Parathyroid adenoma (tissue), 2 donors: ENCODE measurements around the gene MTCH1.
"Not testable (repeated sequence)": the region's sequence is repeated elsewhere in the genome, so short reads cannot be mapped to it uniquely, and the experiment has no call there.

Experiments
- H2AFZ ChIP-seq: fragments of 300-600 bp; sonication (generic); one replicate; pipeline ENCODE4 v1.7.0; 2017; ENCODE audit warnings: antibody characterized with exemption, mild to moderate bottlenecking
- H3K27ac ChIP-seq: fragments of 300-600 bp; sonication (generic); one replicate; pipeline ENCODE4 v1.7.0; 2017
- H3K27me3 ChIP-seq: fragments of 300-600 bp; sonication (generic); one replicate; pipeline ENCODE4 v1.7.0; 2017; ENCODE audit warnings: low read length; ENCODE audit not compliant: control insufficient read depth, insufficient read depth
- H3K36me3 ChIP-seq: fragments of 300-600 bp; sonication (generic); one replicate; pipeline ENCODE4 v1.7.0; 2017; ENCODE audit warnings: low read length; ENCODE audit not compliant: control insufficient read depth, insufficient read depth
- H3K4me1 ChIP-seq: fragments of 300-600 bp; sonication (generic); one replicate; pipeline ENCODE4 v1.7.0; 2017; ENCODE audit warnings: control low read depth
- H3K4me2 ChIP-seq: fragments of 300-600 bp; sonication (generic); one replicate; pipeline ENCODE4 v1.7.0; 2017; ENCODE audit warnings: low read length
- H3K4me3 ChIP-seq: fragments of 300-600 bp; sonication (generic); one replicate; pipeline ENCODE4 v1.7.0; 2017; ENCODE audit warnings: low read depth, low read length
- H3K79me2 ChIP-seq: fragments of 300-600 bp; sonication (generic); one replicate; pipeline ENCODE4 v1.7.0; 2017; ENCODE audit warnings: control low read depth
- H3K9ac ChIP-seq: fragments of 300-600 bp; sonication (generic); one replicate; pipeline ENCODE4 v1.7.0; 2017; ENCODE audit warnings: mild to moderate bottlenecking
- H3K9me3 ChIP-seq: fragments of 300-600 bp; sonication (generic); one replicate; pipeline ENCODE4 v1.7.0; 2017; ENCODE audit warnings: low read length; ENCODE audit not compliant: control insufficient read depth
- CTCF ChIP-seq: fragments of 300-600 bp; sonication (generic); IDR thresholded peaks from one replicate; pipeline ENCODE4 v1.7.0; 2017; ENCODE audit warnings: antibody characterized with exemption, mild to moderate bottlenecking
- donor health status: primary hyperparathyroidism.

MTCH1 gene

GRCh38 chr6:36944650-36945049 lies 41.3 kb downstream of the MTCH1 start:
- Histone ChIP-seq H3K36me3 (no peaks in the 10 kb centered on the region), H3K79me2 (no peaks in the 10 kb centered on the region), H3K4me1 (no peaks in the 10 kb centered on the region), H3K4me2 (no peak overlapping the region), H3K27me3 (no peaks in the 10 kb centered on the region), H3K27ac (no peak overlapping the region), H2AFZ (peak overlapping the region; percentile 38), H3K9ac (no peak overlapping the region), H3K9me3 (no peaks in the 10 kb centered on the region), H3K4me3 (no peak overlapping the region)
- no peak for TF ChIP-seq CTCF

- not testable (repeated sequence) for H3K4me1 ChIP-seq, H3K27me3 ChIP-seq, H2AFZ ChIP-seq, H3K4me2 ChIP-seq, H3K9ac ChIP-seq, H3K36me3 ChIP-seq, H3K79me2 ChIP-seq, H3K4me3 ChIP-seq, H3K9me3 ChIP-seq, H3K27ac ChIP-seq
Observed at GRCh38 chr6:36942329-36942728, 43.7 kb downstream of the MTCH1 start.

- H3K27me3 ChIP-seq, H3K36me3 ChIP-seq, H3K4me3 ChIP-seq, H3K4me2 ChIP-seq, H3K9me3 ChIP-seq, H3K27ac ChIP-seq, H3K4me1 ChIP-seq, H3K79me2 ChIP-seq, H2AFZ ChIP-seq, H3K9ac ChIP-seq: not testable (repeated sequence)
Observed at GRCh38 chr6:36941561-36941960, 44.4 kb downstream of the MTCH1 start.

GRCh38 chr6:36940027-36940426 lies 46.0 kb downstream of the MTCH1 start:
- H3K36me3 ChIP-seq = no peaks in the 10 kb centered on the region
- no peak overlapping the region for H3K4me3 ChIP-seq
- no peaks in the 10 kb centered on the region for H3K27me3 ChIP-seq
- no peak overlapping the region for H2AFZ ChIP-seq
- no peak overlapping the region for H3K4me2 ChIP-seq
- no peaks in the 10 kb centered on the region for H3K4me1 ChIP-seq
- no peak overlapping the region for H3K27ac ChIP-seq
- no peak overlapping the region for H3K9ac ChIP-seq
- no peaks in the 10 kb centered on the region for H3K79me2 ChIP-seq
- TF ChIP-seq CTCF = no peak
- H3K9me3 ChIP-seq = no peaks in the 10 kb centered on the region

- H3K9me3 ChIP-seq, H2AFZ ChIP-seq, H3K4me3 ChIP-seq, H3K4me1 ChIP-seq, H3K27me3 ChIP-seq, H3K79me2 ChIP-seq, H3K4me2 ChIP-seq, H3K36me3 ChIP-seq, H3K27ac ChIP-seq, H3K9ac ChIP-seq: not testable (repeated sequence)
Observed at GRCh38 chr6:36939005-36939404, 47.0 kb downstream of the MTCH1 start.

- Histone ChIP-seq H3K4me1 (no peaks in the 10 kb centered on the region), H3K36me3 (no peaks in the 10 kb centered on the region), H3K9me3 (no peaks in the 10 kb centered on the region), H3K27me3 (no peaks in the 10 kb centered on the region), H3K9ac (no peak overlapping the region), H3K4me3 (no peak overlapping the region), H3K4me2 (no peak overlapping the region), H3K79me2 (no peaks in the 10 kb centered on the region), H3K27ac (no peak overlapping the region), H2AFZ (no peak overlapping the region)
- no peak for TF ChIP-seq CTCF
Observed at GRCh38 chr6:36938536-36938935, 47.5 kb downstream of the MTCH1 start.
